Bronchial epithelial cell (primary cell): ENCODE data around the gene EIPR1. TPM values are rescaled to one million over a fixed set of nuclear protein-coding genes. Genes with fewer than 3 reads are reported as not detected.

ENCODE experiments used
- DNase-seq: peaks from one replicate; pipeline ENCODE4 v3.0.0-alpha.2; 2010; ENCODE audit warnings: low read depth
- FAIRE-seq: peaks from 2 replicates; lab custom pipeline; 2011; peaks lifted over from hg19 to GRCh38; lab: Jason Lieb, UNC
- H3K27me3 ChIP-seq: 2 replicates; pipeline ENCODE4 v1.5.1; 2011; ENCODE audit warnings: low read length; ENCODE audit not compliant: control insufficient read depth, insufficient read depth
- H3K36me3 ChIP-seq: 2 replicates; pipeline ENCODE4 v1.5.1; 2011; ENCODE audit warnings: low read length; ENCODE audit not compliant: control insufficient read depth, insufficient read depth
- H3K4me3 ChIP-seq: 2 replicates; pipeline ENCODE4 v1.5.1; 2011; ENCODE audit warnings: mild to moderate bottlenecking, low read depth, low read length, control low read depth
- total RNA-seq: library from RNA; depleted of rRNA; stranded (reverse); fragments of >200 nt; gene quantifications from 2 replicates; pipeline ENCODE4 v1.2.1, GENCODE V29; 2014
- TF ChIP-seq, protein P1 (sequence below): IDR thresholded peaks from 2 replicates; pipeline ENCODE4 v1.5.1; 2011; ENCODE audit warnings: mild to moderate bottlenecking, moderate library complexity, low read length, control low read depth, inconsistent platforms; ENCODE audit not compliant: insufficient read depth, severe bottlenecking

Gene EIPR1
- total RNA-seq, 1 donor from 2014 or later: 44.5 TPM

- FAIRE-seq (no peak), DNase-seq (no peak)
- TF ChIP-seq, protein P1, sequence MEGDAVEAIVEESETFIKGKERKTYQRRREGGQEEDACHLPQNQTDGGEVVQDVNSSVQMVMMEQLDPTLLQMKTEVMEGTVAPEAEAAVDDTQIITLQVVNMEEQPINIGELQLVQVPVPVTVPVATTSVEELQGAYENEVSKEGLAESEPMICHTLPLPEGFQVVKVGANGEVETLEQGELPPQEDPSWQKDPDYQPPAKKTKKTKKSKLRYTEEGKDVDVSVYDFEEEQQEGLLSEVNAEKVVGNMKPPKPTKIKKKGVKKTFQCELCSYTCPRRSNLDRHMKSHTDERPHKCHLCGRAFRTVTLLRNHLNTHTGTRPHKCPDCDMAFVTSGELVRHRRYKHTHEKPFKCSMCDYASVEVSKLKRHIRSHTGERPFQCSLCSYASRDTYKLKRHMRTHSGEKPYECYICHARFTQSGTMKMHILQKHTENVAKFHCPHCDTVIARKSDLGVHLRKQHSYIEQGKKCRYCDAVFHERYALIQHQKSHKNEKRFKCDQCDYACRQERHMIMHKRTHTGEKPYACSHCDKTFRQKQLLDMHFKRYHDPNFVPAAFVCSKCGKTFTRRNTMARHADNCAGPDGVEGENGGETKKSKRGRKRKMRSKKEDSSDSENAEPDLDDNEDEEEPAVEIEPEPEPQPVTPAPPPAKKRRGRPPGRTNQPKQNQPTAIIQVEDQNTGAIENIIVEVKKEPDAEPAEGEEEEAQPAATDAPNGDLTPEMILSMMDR: no peak
- Histone ChIP-seq H3K27me3 (no peaks in the 10 kb centered on the region), H3K4me3 (no peak overlapping the region), H3K36me3 (peaks cover 4% of the 10 kb centered on the region)
These were observed 119.8 kb downstream of the EIPR1 start for GRCh38 chr2:3257826-3258225.

DNA sequence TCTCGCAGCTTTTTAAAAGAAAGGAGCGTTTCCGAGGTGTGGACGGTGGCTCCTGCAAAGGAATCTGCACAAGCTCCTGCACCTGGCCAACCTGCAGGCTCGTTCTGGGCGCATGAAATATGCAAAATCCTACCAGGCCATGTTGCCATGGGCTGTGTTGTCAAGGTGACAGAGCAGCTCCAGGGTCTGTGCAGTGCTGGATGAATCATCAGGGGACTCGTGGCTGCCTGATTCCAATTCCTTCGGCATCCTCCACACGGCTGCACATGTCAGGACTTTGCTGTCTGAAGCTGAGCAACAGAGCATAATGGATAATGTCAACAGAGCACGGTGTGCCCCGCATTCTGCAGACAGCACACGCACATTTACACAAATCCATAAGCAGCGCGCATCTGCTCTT, 120.5 kb downstream of the EIPR1 start:
- DNase-seq: no peak
- no peaks in the 10 kb centered on the region for H3K27me3 ChIP-seq
- peaks cover 4% of the 10 kb centered on the region for H3K36me3 ChIP-seq
- TF ChIP-seq, protein P1: no peak
- no peak for FAIRE-seq
- no peak overlapping the region for H3K4me3 ChIP-seq

DNA sequence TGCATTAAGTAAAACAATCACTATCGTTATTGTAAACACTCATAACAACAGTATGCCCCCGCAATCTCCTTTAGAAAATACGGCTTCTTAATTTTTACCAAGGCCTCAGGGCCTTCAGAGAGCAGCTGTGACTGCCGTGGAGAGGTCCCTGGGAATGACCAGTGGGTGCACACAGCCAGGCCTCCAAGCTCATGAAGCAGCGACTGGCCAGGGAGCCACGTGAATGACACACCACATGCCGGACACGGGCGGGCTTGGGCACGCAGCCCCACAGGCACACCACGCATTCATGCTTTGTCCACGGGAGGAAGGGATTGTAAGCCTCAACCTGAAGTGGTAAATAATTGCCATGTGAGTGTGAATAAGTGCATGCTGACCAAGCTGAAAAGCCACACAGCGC, 121.0 kb downstream of the EIPR1 start:
- H3K4me3 ChIP-seq: no peak overlapping the region
- TF ChIP-seq, protein P1: no peak
- FAIRE-seq (no peak), DNase-seq (no peak)
- H3K27me3 ChIP-seq: no peaks in the 10 kb centered on the region
- peaks cover 4% of the 10 kb centered on the region for H3K36me3 ChIP-seq

DNA sequence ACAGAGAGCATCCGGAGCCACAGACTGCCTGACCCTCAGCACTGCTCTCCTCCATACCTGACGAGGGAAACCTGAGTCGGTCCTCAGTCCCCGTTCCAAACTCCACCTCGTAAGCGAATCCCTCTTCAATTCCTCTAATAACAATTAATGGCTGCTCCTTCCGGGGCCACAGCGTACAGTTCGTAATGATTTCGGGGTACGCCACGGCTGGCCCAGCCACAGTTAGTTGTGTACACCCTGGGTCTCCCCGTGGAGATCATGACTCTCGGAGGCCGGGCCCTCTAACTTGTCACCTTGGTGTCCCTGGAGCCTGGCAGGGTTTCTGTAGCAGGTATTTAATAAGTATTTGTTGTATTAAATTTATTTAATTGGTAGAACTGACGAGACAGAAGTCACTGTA, 121.5 kb downstream of the EIPR1 start:
- H3K27me3 ChIP-seq: no peaks in the 10 kb centered on the region
- peaks cover 4% of the 10 kb centered on the region for H3K36me3 ChIP-seq
- TF ChIP-seq, protein P1: no peak
- no peak for FAIRE-seq
- DNase-seq: no peak
- H3K4me3 ChIP-seq: no peak overlapping the region

- TF ChIP-seq, protein P1: no peak
These were observed 123.1 kb downstream of the EIPR1 start for GRCh38 chr2:3254442-3254941.

GRCh38 chr2:3253913-3254441, 123.6 kb downstream of the EIPR1 start:
- H3K36me3 ChIP-seq: peaks cover 6% of the 10 kb centered on the region
- no peak for DNase-seq
- no peak overlapping the region for H3K4me3 ChIP-seq
- H3K27me3 ChIP-seq: no peaks in the 10 kb centered on the region
- no peak for FAIRE-seq
- TF ChIP-seq, protein P1: no peak

More at GRCh38 chr2:3254442-3254941, 123.1 kb downstream of the EIPR1 start:
- H3K36me3 ChIP-seq: peaks cover 6% of the 10 kb centered on the region
- no peaks in the 10 kb centered on the region for H3K27me3 ChIP-seq
- DNase-seq (no peak), FAIRE-seq (no peak)
- no peak overlapping the region for H3K4me3 ChIP-seq
